SK-N-SH (cell line): Measurements from ENCODE around the gene TPRG1.

Source experiments
- CTCF ChIP-seq: fragments of 200-600 bp; sonication (generic); IDR thresholded peaks from 2 replicates; pipeline ENCODE4 v1.6.1; 2017; ENCODE audit warnings: antibody characterized with exemption, mild to moderate bottlenecking, moderate library complexity
- TAF1 ChIP-seq: IDR thresholded peaks from 2 replicates; pipeline ENCODE4 v1.6.1; 2012; ENCODE audit warnings: low read depth, mild to moderate bottlenecking, low read length, moderate library complexity, borderline replicate concordance
- YY1 ChIP-seq: IDR thresholded peaks from 2 replicates; pipeline ENCODE4 v1.4.0; 2012; ENCODE audit warnings: low read depth, mild to moderate bottlenecking

DNA sequence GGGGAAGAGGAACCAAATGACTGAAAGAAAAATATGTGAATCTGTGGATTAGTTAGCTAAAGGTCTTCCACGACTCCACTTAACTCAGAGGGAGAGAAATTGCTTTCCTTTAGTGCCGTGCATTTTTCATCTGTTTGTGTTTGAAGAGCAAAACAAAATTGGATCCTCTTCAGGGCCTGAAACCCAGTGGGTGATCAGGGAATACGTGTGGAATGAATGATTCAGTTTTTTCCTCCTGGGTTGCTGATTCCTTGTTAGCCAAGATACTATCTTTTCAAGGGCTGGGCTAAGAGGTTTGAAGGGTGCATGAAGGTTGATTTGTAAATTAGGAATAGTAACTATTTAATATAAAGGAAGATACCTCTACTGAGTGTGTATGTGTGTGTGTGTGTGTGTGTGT, 61.0 kb downstream of the TPRG1 start:
- no peak for TF ChIP-seq YY1
- no peak for TF ChIP-seq CTCF
- no peak for TF ChIP-seq TAF1
